RWPE2 (cell line): ENCODE measurements around the gene IFI27L2.

Experiments used
- ATAC-seq: fragments of 200-7000 bp; cut with Tn5 transposase; 3 replicates; pipeline ENCODE4 v1.9.1; 2021; ENCODE audit warnings: low read depth
- DNase-seq: peaks from one replicate; pipeline ENCODE4 v3.0.0-alpha.2; 2020; ENCODE audit warnings: low spot score
- H3K27ac ChIP-seq: fragments of 450-650 bp; 2 replicates; pipeline ENCODE4 v1.5.1; 2017; ENCODE audit warnings: mild to moderate bottlenecking; ENCODE audit not compliant: poor library complexity, severe bottlenecking
- H3K27me3 ChIP-seq: fragments of 250-450 bp; sonication (Bioruptor Pico); 2 replicates; pipeline ENCODE4 v1.5.1; 2021; ENCODE audit warnings: mild to moderate bottlenecking, moderate library complexity; ENCODE audit not compliant: insufficient read depth, poor library complexity, severe bottlenecking
- H3K36me3 ChIP-seq: fragments of 250-450 bp; sonication (Bioruptor Pico); 2 replicates; pipeline ENCODE4 v1.5.1; 2020; ENCODE audit warnings: low read depth, mild to moderate bottlenecking, moderate library complexity
- H3K4me1 ChIP-seq: fragments of 250-450 bp; sonication (Bioruptor Pico); 2 replicates; pipeline ENCODE4 v1.5.1; 2021; ENCODE audit warnings: mild to moderate bottlenecking, moderate library complexity; ENCODE audit not compliant: insufficient read depth, poor library complexity, severe bottlenecking
- H3K4me3 ChIP-seq: fragments of 250-450 bp; sonication (Bioruptor Pico); 2 replicates; pipeline ENCODE4 v1.5.1; 2021; ENCODE audit warnings: mild to moderate bottlenecking, moderate library complexity; ENCODE audit not compliant: severe bottlenecking
- H3K9me3 ChIP-seq: fragments of 250-450 bp; sonication (Bioruptor Pico); 2 replicates; pipeline ENCODE4 v1.5.1; 2021; ENCODE audit warnings: mild to moderate bottlenecking, moderate library complexity; ENCODE audit not compliant: severe bottlenecking
- CTCF ChIP-seq: fragments of 450-650 bp; IDR thresholded peaks from one replicate; pipeline ENCODE4 v1.5.1; 2017; ENCODE audit warnings: mild to moderate bottlenecking, moderate library complexity; ENCODE audit not compliant: poor library complexity, severe bottlenecking

Gene IFI27L2

GRCh38 chr14:94122438-94122837, 7.0 kb downstream of the IFI27L2 start:
- Histone ChIP-seq H3K4me3 (no peak overlapping the region), H3K4me1 (no peaks in the 10 kb centered on the region), H3K27ac (no peak overlapping the region), H3K36me3 (no peaks in the 10 kb centered on the region), H3K27me3 (no peaks in the 10 kb centered on the region), H3K9me3 (no peaks in the 10 kb centered on the region)
- no peak for DNase-seq
- no peak for TF ChIP-seq CTCF
- no peak for ATAC-seq

- H3K27ac ChIP-seq: no peak overlapping the region
- no peaks in the 10 kb centered on the region for H3K27me3 ChIP-seq
- no peaks in the 10 kb centered on the region for H3K4me1 ChIP-seq
- DNase-seq (no peak), ATAC-seq (no peak)
- H3K36me3 ChIP-seq: no peaks in the 10 kb centered on the region
- H3K4me3 ChIP-seq: no peak overlapping the region
- H3K9me3 ChIP-seq: no peaks in the 10 kb centered on the region
- TF ChIP-seq CTCF: no peak
Observed at GRCh38 chr14:94121485-94121884, 7.9 kb downstream of the IFI27L2 start.

- Histone ChIP-seq H3K4me1 (no peaks in the 10 kb centered on the region), H3K27ac (no peak overlapping the region), H3K9me3 (no peaks in the 10 kb centered on the region), H3K4me3 (no peak overlapping the region), H3K27me3 (no peaks in the 10 kb centered on the region), H3K36me3 (no peaks in the 10 kb centered on the region)
- peak; percentile 34 for DNase-seq
- no peak for ATAC-seq
- no peak for TF ChIP-seq CTCF
Observed at GRCh38 chr14:94120667-94121340, 8.6 kb downstream of the IFI27L2 start.

- no peak for TF ChIP-seq CTCF
- Histone ChIP-seq H3K36me3 (no peaks in the 10 kb centered on the region), H3K9me3 (no peaks in the 10 kb centered on the region), H3K4me1 (no peaks in the 10 kb centered on the region), H3K4me3 (no peak overlapping the region), H3K27ac (no peak overlapping the region), H3K27me3 (no peaks in the 10 kb centered on the region)
- ATAC-seq (no peak), DNase-seq (peak; percentile 49)
Observed at GRCh38 chr14:94119071-94119470, 10.3 kb downstream of the IFI27L2 start.

- no peak for ATAC-seq
- H3K27ac ChIP-seq: no peak overlapping the region
- no peaks in the 10 kb centered on the region for H3K36me3 ChIP-seq
- peak; percentile 45 for DNase-seq
- H3K4me1 ChIP-seq: no peaks in the 10 kb centered on the region
- H3K9me3 ChIP-seq: no peaks in the 10 kb centered on the region
- no peak for TF ChIP-seq CTCF
- H3K4me3 ChIP-seq: no peak overlapping the region
- H3K27me3 ChIP-seq: no peaks in the 10 kb centered on the region
Observed at GRCh38 chr14:94117856-94118255, 11.5 kb downstream of the IFI27L2 start.
